NCI-H1417 (cell line): ENCODE measurements around the gene ZBTB34.

Experiments
- DNase-seq, 3 experiments: peaks; one replicate each; lab custom pipeline; 2025; lab: John Stamatoyannopoulos, UW

ZBTB34 gene

GRCh38 chr9:126926364-126926763, 65.9 kb downstream of the ZBTB34 start:
- no peak for DNase-seq

GRCh38 chr9:126927419-126927818, 67.0 kb downstream of the ZBTB34 start:
- peak; percentile 51 to 82 (median 80) for DNase-seq

- no peak for DNase-seq
These were observed 72.5 kb downstream of the ZBTB34 start for GRCh38 chr9:126932871-126933321.

- DNase-seq, result no peak
These were observed 73.0 kb downstream of the ZBTB34 start for GRCh38 chr9:126933334-126933980.

- DNase-seq, result no peak
These were observed 74.0 kb downstream of the ZBTB34 start for GRCh38 chr9:126934441-126934840.
